OCI-LY3 (cell line): ENCODE data around the gene FBXL19.

ENCODE experiments used
- H2AFZ ChIP-seq: fragments of 200-600, 300-600 bp; shearing (Covaris generic); 2 replicates; pipeline ENCODE4 v1.6.0; 2014; ENCODE audit warnings: antibody characterized with exemption, low read depth, low read length
- H3K27ac ChIP-seq: fragments of 200-600, 300-600 bp; sonication (generic); 2 replicates; pipeline ENCODE4 v1.5.1; 2014; ENCODE audit warnings: mild to moderate bottlenecking, low read length, moderate library complexity, mixed read lengths
- H3K27me3 ChIP-seq: fragments of 200-600, 300-600 bp; sonication (generic); 2 replicates; pipeline ENCODE4 v1.6.1; 2014; ENCODE audit warnings: low read depth, low read length, mixed read lengths
- H3K36me3 ChIP-seq: fragments of 200-600, 300-600 bp; sonication (generic); replicated peaks from 2 replicates; pipeline ENCODE3; 2014; ENCODE audit warnings: low read depth, low read length, mixed read lengths
- H3K4me1 ChIP-seq: fragments of 300-600, 200-600 bp; sonication (generic); 2 replicates; pipeline ENCODE4 v1.6.1; 2014; ENCODE audit warnings: low read length, mixed read lengths
- H3K4me2 ChIP-seq: fragments of 200-600, 300-600 bp; sonication (generic); 2 replicates; pipeline ENCODE4 v1.6.1; 2014; ENCODE audit warnings: low read length, mixed read lengths
- H3K4me3 ChIP-seq: fragments of 300-600, 200-600 bp; sonication (generic); 2 replicates; pipeline ENCODE4 v1.5.1; 2014; ENCODE audit warnings: antibody characterized with exemption, mild to moderate bottlenecking, low read length, moderate library complexity
- H3K79me2 ChIP-seq: fragments of 300-600, 200-600 bp; shearing (Covaris generic); 2 replicates; pipeline ENCODE4 v1.6.1; 2014; ENCODE audit warnings: mild to moderate bottlenecking, low read length, mixed read lengths
- H3K9ac ChIP-seq: fragments of 300-600, 200-600 bp; shearing (Covaris generic); 2 replicates; pipeline ENCODE4 v1.6.0; 2014; ENCODE audit warnings: mild to moderate bottlenecking, low read length, moderate library complexity
- H3K9me3 ChIP-seq: fragments of 200-600, 300-600 bp; shearing (Covaris generic); 2 replicates; pipeline ENCODE4 v1.6.1; 2014; ENCODE audit warnings: low read length, mixed read lengths; ENCODE audit not compliant: insufficient read depth
- H4K20me1 ChIP-seq: fragments of 200-600, 300-600 bp; sonication (generic); 2 replicates; pipeline ENCODE4 v1.6.1; 2016; ENCODE audit warnings: low read length, mixed read lengths; ENCODE audit not compliant: insufficient read depth
- EZH2phosphoT487 ChIP-seq: fragments of 200-600 bp; shearing (Covaris generic); IDR thresholded peaks from 2 replicates; pipeline ENCODE4 v1.6.1; 2018; ENCODE audit warnings: antibody characterized with exemption, mixed run types, low read depth
- TF ChIP-seq, protein P1 (sequence below): fragments of 200-600, 300-600 bp; sonication (generic); IDR thresholded peaks from 2 replicates; pipeline ENCODE4 v1.5.1; 2014; ENCODE audit warnings: antibody characterized with exemption, low read length, low read depth

Gene FBXL19

DNA sequence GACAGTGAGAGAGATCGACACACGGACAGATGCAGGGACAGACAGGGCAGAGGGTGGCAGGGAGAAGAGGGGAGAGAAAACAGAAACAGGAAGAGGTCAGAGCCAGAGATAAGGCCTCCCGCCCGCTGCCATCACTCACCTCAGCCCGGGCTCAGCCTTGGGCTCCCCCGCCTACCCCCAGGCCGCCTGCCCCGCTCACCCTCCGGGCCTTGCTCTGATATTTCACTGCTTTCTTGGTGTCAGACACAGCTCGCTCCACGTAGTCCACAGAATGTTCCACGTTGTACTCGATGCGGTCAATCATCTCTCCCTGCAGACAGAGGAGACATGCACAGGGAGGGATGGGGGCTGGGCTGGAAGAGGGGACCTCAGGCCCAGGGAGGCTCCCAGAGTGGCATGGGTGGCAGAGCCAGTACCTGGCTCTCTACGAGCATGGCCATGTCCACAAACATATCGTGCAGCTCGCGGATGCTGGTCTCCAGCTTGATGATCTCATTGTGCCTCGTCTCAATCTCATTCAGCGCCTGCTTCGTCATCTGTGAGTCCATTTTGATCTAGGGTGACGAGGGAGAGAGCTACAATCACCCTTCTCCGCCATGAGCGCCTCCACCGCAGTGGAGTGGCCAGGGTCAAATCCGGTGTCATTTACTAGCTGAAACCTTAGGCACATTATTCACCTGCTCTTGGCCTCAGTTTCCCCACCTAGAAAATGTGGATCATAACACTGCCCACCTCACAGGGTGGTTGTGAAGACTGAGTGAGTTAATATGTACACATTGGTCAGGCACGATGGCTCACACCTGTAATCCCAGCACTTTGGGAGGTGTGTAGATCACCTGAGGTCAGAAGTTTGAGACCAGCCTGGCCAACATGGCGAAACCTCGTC, 69.8 kb downstream of the FBXL19 start:
- Histone ChIP-seq H3K79me2 (no peaks in the 10 kb centered on the region), H3K9ac (no peak overlapping the region), H3K4me3 (no peak overlapping the region), H3K27ac (no peak overlapping the region), H3K9me3 (no peaks in the 10 kb centered on the region), H4K20me1 (no peaks in the 10 kb centered on the region), H3K27me3 (0 out of 2 replicates have a peak, but pooled peaks cover 7% of the 10 kb centered on the region), H2AFZ (no peak overlapping the region), H3K36me3 (no peaks in the 10 kb centered on the region), H3K4me2 (peak overlapping the region; percentile 26; the same call in 1 of the 2 replicates), H3K4me1 (peaks cover 27% of the 10 kb centered on the region)
- no peak for TF ChIP-seq EZH2phosphoT487
- TF ChIP-seq, protein P1, sequence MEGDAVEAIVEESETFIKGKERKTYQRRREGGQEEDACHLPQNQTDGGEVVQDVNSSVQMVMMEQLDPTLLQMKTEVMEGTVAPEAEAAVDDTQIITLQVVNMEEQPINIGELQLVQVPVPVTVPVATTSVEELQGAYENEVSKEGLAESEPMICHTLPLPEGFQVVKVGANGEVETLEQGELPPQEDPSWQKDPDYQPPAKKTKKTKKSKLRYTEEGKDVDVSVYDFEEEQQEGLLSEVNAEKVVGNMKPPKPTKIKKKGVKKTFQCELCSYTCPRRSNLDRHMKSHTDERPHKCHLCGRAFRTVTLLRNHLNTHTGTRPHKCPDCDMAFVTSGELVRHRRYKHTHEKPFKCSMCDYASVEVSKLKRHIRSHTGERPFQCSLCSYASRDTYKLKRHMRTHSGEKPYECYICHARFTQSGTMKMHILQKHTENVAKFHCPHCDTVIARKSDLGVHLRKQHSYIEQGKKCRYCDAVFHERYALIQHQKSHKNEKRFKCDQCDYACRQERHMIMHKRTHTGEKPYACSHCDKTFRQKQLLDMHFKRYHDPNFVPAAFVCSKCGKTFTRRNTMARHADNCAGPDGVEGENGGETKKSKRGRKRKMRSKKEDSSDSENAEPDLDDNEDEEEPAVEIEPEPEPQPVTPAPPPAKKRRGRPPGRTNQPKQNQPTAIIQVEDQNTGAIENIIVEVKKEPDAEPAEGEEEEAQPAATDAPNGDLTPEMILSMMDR, result no peak

DNA sequence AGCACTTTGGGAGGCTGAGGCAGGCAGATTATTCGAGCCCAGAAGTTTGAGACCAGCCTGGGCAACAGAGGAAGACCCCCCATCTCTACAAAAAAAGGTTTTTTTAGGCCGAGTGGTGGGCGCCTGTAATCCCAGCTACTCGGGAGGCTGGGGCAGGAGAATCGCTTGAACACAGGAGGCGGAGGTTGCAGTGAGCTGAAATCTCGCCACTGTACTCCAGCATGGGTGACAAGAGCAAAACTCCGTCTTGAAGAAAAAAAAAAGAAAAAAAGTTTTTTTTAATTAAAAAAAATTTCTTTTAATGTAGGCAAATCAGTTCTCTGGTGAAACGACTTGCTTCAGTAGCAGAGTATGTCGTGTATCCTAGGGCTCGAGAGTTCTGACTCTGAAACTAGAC, 72.6 kb downstream of the FBXL19 start:
- TF ChIP-seq EZH2phosphoT487, result no peak
- TF ChIP-seq, protein P1, result no peak
- H2AFZ ChIP-seq, result no peak overlapping the region; the same call in 1 of the 2 replicates
- no peaks in the 10 kb centered on the region for H3K9me3 ChIP-seq
- peaks cover 19% of the 10 kb centered on the region; the same call in 1 of the 2 replicates for H3K4me1 ChIP-seq
- peak overlapping the region; percentile 63; the same call in 1 of the 2 replicates for H3K27ac ChIP-seq
- no peaks in the 10 kb centered on the region for H3K36me3 ChIP-seq
- H3K79me2 ChIP-seq, result no peaks in the 10 kb centered on the region
- H3K9ac ChIP-seq, result peak overlapping the region; percentile 97
- H3K4me3 ChIP-seq, result peak overlapping the region; percentile 94
- no peaks in the 10 kb centered on the region for H4K20me1 ChIP-seq
- 0 out of 2 replicates have a peak, but pooled peaks cover 7% of the 10 kb centered on the region for H3K27me3 ChIP-seq
- peak overlapping the region; percentile 100 for H3K4me2 ChIP-seq

DNA sequence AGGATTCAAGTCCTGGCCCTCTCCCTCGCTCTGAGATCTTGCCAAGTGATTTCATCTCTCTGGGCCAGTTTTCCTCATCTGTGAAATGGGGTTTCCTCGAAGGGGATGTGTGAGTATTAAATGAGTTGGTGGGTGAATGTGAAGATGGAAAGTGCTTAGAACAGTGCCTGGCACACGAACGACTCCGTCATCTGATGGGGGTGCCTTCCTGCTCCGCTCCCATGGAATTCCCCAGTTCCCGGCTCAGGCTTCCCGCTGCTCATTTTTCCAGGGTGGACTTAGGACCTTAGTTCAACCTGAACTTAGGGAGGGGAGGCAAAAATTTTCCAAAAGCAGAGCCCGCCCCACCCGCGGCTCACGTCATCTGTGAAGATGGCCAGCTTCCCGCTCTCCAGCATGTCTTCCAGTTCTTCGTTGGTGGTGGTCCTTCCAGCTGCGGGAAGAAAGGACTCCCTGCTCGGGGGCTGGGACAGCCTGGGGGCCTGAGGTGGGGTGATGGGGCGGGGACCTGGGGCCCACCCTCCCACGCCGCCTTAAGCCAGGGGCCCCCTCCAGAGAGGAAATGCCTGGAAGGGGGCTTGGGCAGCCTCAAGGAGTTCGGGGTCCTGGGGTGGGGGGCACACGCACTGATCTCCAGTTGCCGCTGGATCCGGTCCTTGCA, 73.1 kb downstream of the FBXL19 start:
- Histone ChIP-seq H3K9me3 (no peaks in the 10 kb centered on the region), H2AFZ (peak overlapping the region; percentile 94), H3K4me2 (peak overlapping the region; percentile 100), H3K4me3 (peak overlapping the region; percentile 94), H3K9ac (peak overlapping the region; percentile 97), H3K79me2 (no peaks in the 10 kb centered on the region), H3K27ac (peak overlapping the region; percentile 63), H4K20me1 (no peaks in the 10 kb centered on the region), H3K27me3 (0 out of 2 replicates have a peak, but pooled peaks cover 7% of the 10 kb centered on the region), H3K36me3 (no peaks in the 10 kb centered on the region), H3K4me1 (peaks cover 19% of the 10 kb centered on the region; the same call in 1 of the 2 replicates)
- TF ChIP-seq EZH2phosphoT487, result no peak
- TF ChIP-seq, protein P1, result no peak
